GM18951 (cell line): Measurements from ENCODE around the gene FAM120B.

Experiments
- POLR2A ChIP-seq: IDR thresholded peaks from 4 replicates; pipeline ENCODE4 v1.6.1; 2011; ENCODE audit warnings: mild to moderate bottlenecking; ENCODE audit not compliant: insufficient read length, insufficient read depth; ENCODE audit errors: extremely low read depth
- in situ Hi-C: fragments of 300-500 bp; cut with MboI; formaldehyde crosslinking; loops from one replicate; pipeline ENCODE4 v1.12.0; 2022; ENCODE audit warnings: low sequenced_read_pairs, mixed read lengths, inconsistent platforms; ENCODE audit not compliant: unreplicated experiment

FAM120B gene

GRCh38 chr6:170277893-170278742, 28.4 kb upstream of the FAM120B start:
- in situ Hi-C loops = no loop called here
- TF ChIP-seq POLR2A = no peak

GRCh38 chr6:170278743-170279094, 27.8 kb upstream of the FAM120B start:
- in situ Hi-C loops = no loop called here
- TF ChIP-seq POLR2A = no peak

DNA sequence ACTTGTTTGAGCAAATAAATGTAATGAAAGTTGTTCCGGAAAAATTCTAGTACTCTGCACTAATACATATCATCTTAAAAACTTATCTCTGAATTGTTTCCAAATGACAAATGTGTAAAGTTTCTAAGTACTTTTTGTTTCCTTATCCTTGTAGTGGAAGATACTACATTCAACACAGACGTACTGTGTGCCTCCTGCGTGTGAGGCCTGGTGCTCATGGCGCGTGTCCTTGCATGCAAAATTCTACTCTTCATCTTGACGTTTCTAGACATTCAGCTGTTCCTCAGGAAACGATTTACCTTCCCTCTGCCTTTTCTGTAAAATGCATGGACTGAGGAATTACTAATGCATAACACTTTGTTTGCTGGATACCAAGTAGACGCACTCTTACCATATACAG, 27.1 kb upstream of the FAM120B start:
- no peak for TF ChIP-seq POLR2A
- in situ Hi-C loops = no loop called here

GRCh38 chr6:170279977-170280688, 26.4 kb upstream of the FAM120B start:
- in situ Hi-C loops = no loop called here
- TF ChIP-seq POLR2A = no peak

GRCh38 chr6:170280689-170281045, 25.9 kb upstream of the FAM120B start:
- in situ Hi-C loops = no loop called here
- no peak for TF ChIP-seq POLR2A

DNA sequence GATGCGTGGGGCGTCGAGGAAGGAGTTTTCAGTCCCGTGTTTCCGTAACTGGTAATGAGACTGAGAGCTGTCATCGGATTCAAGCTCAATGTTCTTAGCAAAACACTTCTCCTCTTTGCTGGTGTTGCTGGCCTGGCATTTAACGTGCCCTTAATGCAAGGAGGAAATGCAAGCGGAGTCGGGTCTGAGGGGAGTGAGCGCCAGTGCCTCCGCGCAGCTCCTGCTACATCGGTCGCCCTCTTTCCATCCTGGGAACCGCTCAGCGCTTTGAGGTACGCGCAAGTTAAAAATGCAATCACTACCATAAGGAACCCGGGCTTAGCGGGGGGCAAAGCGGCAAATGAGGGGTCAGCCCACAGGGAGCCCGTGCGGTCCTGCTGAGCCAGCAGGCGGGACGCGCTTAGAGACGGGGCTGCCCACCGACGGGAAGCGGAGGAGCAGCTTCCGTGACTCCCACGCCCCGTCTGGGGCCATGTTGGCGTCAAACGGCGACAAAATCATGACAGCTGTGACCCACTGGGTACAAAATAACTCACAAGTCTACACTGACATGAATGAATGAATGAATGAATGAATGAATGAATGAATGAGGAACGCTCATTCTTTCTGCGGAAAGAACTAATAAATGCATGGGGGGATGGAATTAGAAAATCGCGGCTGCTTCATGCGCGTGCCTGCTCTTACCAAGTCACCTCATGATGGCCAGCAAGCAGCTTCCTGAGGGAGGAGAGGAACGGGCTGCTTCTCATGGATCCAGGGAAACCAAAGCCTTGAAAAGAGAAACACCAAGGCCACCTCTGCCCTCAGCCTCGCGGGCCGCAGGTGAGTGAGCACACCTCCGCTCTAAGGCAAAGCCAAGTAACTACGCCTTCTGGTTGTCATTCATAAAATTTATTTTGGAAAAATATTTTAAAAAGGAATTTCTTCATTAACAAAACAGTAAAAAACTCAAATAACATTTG, 24.9 kb upstream of the FAM120B start:
- no peak for TF ChIP-seq POLR2A
- in situ Hi-C loops = no loop called here

- no peak for TF ChIP-seq POLR2A
- in situ Hi-C loops = no loop called here
These were observed 23.9 kb upstream of the FAM120B start for GRCh38 chr6:170282512-170283158.

DNA sequence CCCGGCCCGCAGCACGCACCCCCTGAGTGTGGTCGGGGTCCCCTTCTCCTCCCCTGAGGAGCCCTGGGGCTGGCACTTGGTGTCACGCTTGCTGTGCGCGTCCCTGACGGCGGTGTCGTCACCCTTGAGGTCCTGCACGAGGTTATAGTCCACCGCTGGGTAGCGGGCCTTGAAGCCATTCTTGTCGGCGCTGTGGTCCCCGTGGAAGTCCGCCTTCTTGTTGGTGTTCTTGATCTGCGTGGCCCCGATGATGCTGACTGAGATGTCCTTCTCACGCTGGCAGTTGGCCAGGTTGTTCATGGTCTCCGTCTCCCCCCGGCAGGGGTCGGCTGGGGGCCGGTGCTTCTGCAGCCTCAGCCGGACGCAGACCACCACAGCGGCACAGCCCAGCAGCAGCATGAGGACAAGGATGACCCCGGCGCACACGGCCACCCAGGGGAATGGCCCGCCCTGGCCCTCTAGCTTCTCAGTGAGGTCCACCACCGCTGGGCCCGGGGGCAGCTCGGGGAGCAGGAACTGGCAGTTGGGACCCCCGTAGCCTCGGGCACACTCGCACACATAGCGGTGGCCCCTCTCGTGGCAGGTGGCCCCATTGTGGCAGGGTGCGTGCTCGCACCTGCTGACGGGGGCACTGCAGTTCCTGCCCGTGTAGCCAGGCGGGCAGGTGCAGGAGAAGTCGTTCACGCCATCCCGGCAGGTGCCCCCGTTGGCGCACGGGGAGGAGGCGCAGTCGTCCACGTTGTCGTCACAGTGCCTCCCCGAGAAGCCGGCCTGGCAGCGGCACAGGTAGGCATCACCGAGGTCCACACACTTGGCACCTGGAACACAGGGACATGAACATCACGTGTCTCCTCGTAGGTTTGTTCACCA, 23.1 kb upstream of the FAM120B start:
- TF ChIP-seq POLR2A = no peak
- in situ Hi-C loops = no loop called here

DNA sequence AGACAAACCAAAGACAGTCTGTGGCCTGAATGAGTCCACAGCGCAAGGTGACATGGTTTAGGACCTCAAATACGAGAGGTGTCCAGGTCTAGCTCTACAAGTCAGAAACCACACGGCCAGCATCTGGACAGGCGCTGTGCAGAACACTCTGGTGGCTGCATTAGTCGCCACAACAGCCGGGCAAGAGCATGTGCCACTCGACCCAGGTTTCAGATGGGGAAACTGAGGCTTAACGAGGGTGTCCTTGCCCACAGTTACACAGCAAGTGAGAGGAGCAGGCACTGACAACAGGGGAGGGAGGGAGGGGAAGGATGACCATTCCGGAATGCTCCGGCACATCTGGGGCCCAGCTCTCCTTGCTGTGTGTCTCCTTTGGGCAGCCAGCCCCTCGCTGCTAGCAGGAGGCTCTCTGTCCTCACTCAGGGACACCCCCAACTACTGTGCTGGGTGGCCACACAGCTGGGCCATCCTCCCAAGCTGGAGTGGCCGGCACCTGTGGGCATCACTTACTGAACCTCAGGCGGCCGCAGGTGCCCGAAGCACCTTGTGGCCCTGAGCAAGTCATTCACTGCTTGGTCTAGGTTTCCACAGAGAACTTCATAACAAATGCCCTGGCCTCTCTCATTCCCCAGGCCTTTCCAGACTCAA, 22.3 kb upstream of the FAM120B start:
- in situ Hi-C loops = no loop called here
- no peak for TF ChIP-seq POLR2A

DNA sequence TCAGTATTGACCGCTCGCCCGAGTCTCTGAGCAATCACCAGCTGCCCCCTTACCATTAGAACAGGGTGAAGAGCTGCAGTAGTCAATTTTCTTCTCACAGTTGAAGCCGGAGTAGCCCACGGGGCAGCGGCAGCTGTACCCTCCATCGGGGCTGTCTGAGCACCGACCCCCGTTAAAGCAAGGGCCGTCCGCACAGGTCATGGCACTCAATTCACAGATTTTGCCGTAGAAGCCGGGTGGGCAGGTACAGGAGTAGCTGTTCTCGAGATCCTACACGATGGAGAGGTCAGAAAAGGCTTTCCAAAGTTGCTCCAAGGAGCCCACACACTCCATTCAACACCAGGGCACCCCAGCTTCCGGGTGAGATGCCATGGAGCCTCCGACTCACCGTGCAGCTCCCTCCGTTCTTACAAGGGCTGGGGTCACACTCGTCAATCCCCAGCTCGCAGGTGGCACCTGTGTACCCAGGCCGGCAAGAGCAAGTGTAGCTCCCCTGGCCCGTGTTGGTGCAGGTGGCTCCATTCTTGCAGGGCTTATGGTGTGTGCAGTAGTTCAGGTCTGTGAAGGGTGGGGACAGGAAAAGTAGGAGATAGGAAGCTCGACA, 21.6 kb upstream of the FAM120B start:
- in situ Hi-C loops = no loop called here
- TF ChIP-seq POLR2A = no peak

DNA sequence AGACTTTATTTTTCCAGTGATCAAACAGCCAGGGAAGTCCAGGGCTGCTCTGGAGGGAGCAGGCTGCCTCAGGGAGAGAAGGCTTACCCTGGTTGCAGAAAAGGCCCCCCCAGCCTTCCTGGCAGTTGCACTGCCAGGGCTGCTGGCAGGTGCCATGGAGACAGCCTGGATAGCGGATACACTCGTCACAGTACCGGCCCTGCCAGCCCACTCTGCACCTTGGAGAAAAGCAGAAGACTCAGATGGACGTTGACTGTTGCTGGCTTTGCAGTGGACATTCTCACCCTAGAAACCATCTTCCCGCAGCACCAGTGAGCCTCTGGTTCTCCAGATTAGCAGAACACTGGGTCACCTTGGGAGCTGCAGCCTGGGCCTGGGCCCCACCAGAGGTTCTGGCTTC, 21.1 kb upstream of the FAM120B start:
- TF ChIP-seq POLR2A = no peak
- in situ Hi-C loops = no loop called here
